ENCODE results near the gene DNAH9. TPM values are rescaled to one million over a fixed set of nuclear protein-coding genes. Genes with fewer than 3 reads are reported as not detected.

Gene DNAH9
- total RNA-seq, 1 donor from 2014 or later: 0.44 TPM

- ATAC-seq: no peak
Measured at GRCh38 chr17:11690681-11691080, 92.4 kb downstream of the DNAH9 start.

GRCh38 chr17:11692688-11693087, 94.4 kb downstream of the DNAH9 start:
- ATAC-seq: no peak

GRCh38 chr17:11693284-11693683, 95.0 kb downstream of the DNAH9 start:
- no peak for ATAC-seq

GRCh38 chr17:11700668-11701067, 102.4 kb downstream of the DNAH9 start:
- no peak for ATAC-seq

- no peak for ATAC-seq
Measured at GRCh38 chr17:11701911-11702310, 103.6 kb downstream of the DNAH9 start.

GRCh38 chr17:11704041-11704440, 105.8 kb downstream of the DNAH9 start:
- no peak for ATAC-seq

GRCh38 chr17:11705111-11705510, 106.8 kb downstream of the DNAH9 start:
- peak; percentile 83 for ATAC-seq

GRCh38 chr17:11707586-11707985, 109.3 kb downstream of the DNAH9 start:
- ATAC-seq: no peak

GRCh38 chr17:11712456-11712855, 114.2 kb downstream of the DNAH9 start:
- ATAC-seq: no peak

GRCh38 chr17:11719203-11719602, 120.9 kb downstream of the DNAH9 start:
- no peak for ATAC-seq

GRCh38 chr17:11719856-11720255, 121.6 kb downstream of the DNAH9 start:
- ATAC-seq: peak; percentile 54

- ATAC-seq: no peak
Measured at GRCh38 chr17:11720816-11721215, 122.5 kb downstream of the DNAH9 start.

- no peak for ATAC-seq
Measured at GRCh38 chr17:11730747-11731146, 132.5 kb downstream of the DNAH9 start.

- ATAC-seq: peak; percentile 49
Measured at GRCh38 chr17:11736613-11737312, 138.5 kb downstream of the DNAH9 start.

- ATAC-seq: no peak
Measured at GRCh38 chr17:11737313-11737679, 139.0 kb downstream of the DNAH9 start.

- no peak for ATAC-seq
Measured at GRCh38 chr17:11738151-11738550, 139.9 kb downstream of the DNAH9 start.

GRCh38 chr17:11739351-11739750, 141.1 kb downstream of the DNAH9 start:
- no peak for ATAC-seq

GRCh38 chr17:11739848-11740247, 141.6 kb downstream of the DNAH9 start:
- no peak for ATAC-seq

- no peak for ATAC-seq
Measured at GRCh38 chr17:11742886-11743285, 144.6 kb downstream of the DNAH9 start.

GRCh38 chr17:11744696-11745095, 146.4 kb downstream of the DNAH9 start:
- ATAC-seq: no peak

GRCh38 chr17:11747441-11747840, 149.2 kb downstream of the DNAH9 start:
- ATAC-seq: no peak

GRCh38 chr17:11757815-11758214, 159.5 kb downstream of the DNAH9 start:
- ATAC-seq: no peak

GRCh38 chr17:11768106-11768505, 169.8 kb downstream of the DNAH9 start:
- no peak for ATAC-seq

- no peak for ATAC-seq
Measured at GRCh38 chr17:11768981-11769380, 170.7 kb downstream of the DNAH9 start.

- no peak for ATAC-seq
Measured at GRCh38 chr17:11772031-11772430, 173.8 kb downstream of the DNAH9 start.

Measured in esophagus mucosa (tissue), 1 donor.